ENCODE results near the gene EIF2S3B.

EIF2S3B gene

DNA sequence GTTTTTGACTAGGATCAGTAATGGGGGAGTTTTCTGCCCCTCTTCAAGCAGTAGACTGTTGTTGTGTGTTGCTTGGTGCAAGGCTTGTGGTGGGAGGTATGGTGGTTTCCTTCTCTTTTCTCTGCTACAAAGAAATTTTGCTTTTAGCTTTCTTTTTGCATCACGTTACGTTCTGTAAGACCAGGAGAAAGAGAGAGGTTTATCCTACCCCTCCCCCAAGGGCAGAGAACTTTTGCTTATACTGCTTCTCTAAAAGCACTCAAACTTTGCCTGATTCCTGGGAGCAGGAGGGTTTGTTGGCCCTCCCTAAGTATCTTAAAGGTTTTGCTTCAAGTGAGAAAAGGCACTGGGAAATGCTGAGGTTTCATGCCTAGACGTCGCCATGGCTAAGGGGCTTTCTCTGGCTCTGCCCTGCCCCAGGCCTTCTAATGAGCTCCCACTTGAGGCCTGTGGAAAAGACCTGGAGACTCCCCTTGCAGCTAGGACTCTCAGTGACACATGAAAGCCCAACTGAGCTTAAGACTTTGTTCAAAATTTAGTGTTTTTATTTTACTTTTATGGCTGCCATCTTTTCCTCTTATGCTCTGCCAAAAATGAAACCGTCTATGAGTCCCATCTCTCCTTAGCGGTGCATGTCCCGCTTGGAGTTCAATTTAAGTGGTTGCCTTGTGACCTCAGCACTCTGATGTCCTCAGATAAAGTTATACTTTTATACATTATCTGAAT, 49.2 kb downstream of the EIF2S3B start:
- ATAC-seq: no peak

DNA sequence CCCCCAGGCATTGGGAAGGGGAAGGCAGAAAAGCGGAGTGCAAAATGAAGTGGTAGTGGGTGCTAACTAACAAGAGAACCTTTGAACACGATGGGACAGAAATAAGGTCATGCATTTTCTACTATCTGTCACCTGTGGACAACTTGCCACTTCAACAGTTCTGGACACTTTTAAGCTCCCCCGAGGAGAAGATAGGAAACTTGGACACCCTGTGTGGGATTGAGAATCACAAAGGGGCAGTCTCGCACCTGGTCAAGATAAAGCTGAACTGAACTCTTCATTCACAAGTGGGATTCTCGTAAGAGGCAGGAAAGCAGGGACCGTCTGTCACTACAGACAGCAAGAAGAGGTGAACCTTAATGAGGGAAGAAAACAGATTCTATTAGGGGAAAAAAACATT, 51.6 kb downstream of the EIF2S3B start:
- ATAC-seq: no peak

DNA sequence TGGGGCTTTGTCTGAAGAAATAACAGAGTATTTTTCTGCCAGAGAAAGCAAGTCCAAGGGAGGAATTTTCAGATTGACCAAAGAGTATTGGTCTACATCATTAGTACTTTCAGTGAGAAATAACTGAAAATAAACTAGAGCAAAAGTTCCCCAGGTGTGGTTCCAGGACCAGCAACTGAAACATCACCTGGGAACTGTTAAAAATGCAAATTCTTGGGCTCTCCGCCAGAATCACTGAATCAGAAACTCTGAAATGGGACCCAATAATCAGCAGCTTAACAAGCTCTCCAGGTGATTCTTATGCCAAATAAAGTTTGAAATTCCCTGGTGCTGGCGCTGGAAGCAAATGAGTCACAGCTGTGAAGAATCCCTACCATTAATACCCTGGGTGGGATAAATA, 52.1 kb downstream of the EIF2S3B start:
- no peak for ATAC-seq

Data from activated CD4-positive, CD25-positive, alpha-beta regulatory T cell treated with anti-CD3 and anti-CD28 coated beads, Interleukin-2, amount 50 U/mL, for 24 hours (primary cell).